ENCODE data around the gene SCCPDH.

DNA sequence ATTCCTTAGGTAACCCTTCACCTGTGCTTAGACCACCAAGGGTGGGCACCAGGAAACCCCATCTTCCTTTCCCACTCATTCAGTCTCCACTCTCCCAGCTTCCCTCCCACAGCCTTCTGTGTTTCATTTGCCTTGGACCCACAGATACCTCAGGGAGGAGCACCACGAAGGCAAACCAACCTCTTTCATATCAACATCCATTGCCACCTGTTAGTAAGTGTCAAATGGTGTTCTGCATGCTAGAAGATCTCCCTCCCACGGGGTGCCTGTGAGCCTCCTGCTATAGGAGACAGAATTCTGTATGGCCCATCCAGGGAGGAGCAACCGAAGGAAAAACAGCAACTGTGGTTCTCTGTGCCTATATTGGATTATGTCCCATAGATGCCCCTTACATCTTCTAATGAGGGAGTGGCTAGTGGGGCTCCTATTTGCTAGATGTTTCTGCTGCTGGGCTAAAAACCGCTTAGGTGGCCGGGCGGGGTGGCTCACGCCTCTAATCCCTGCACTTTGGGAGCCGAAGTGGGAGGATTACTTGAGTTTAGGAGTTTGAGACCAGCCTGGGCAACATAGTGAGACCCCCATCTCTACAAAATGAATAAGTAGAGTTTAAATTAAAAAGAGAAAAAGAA lies 25.6 kb upstream of the SCCPDH start:
- TF ChIP-seq, protein P1, sequence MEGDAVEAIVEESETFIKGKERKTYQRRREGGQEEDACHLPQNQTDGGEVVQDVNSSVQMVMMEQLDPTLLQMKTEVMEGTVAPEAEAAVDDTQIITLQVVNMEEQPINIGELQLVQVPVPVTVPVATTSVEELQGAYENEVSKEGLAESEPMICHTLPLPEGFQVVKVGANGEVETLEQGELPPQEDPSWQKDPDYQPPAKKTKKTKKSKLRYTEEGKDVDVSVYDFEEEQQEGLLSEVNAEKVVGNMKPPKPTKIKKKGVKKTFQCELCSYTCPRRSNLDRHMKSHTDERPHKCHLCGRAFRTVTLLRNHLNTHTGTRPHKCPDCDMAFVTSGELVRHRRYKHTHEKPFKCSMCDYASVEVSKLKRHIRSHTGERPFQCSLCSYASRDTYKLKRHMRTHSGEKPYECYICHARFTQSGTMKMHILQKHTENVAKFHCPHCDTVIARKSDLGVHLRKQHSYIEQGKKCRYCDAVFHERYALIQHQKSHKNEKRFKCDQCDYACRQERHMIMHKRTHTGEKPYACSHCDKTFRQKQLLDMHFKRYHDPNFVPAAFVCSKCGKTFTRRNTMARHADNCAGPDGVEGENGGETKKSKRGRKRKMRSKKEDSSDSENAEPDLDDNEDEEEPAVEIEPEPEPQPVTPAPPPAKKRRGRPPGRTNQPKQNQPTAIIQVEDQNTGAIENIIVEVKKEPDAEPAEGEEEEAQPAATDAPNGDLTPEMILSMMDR (IDR thresholded peaks at IDR 0.05; ENCODE audit: insufficient read depth, low read length): no peak
- TF ChIP-seq, protein P2, sequence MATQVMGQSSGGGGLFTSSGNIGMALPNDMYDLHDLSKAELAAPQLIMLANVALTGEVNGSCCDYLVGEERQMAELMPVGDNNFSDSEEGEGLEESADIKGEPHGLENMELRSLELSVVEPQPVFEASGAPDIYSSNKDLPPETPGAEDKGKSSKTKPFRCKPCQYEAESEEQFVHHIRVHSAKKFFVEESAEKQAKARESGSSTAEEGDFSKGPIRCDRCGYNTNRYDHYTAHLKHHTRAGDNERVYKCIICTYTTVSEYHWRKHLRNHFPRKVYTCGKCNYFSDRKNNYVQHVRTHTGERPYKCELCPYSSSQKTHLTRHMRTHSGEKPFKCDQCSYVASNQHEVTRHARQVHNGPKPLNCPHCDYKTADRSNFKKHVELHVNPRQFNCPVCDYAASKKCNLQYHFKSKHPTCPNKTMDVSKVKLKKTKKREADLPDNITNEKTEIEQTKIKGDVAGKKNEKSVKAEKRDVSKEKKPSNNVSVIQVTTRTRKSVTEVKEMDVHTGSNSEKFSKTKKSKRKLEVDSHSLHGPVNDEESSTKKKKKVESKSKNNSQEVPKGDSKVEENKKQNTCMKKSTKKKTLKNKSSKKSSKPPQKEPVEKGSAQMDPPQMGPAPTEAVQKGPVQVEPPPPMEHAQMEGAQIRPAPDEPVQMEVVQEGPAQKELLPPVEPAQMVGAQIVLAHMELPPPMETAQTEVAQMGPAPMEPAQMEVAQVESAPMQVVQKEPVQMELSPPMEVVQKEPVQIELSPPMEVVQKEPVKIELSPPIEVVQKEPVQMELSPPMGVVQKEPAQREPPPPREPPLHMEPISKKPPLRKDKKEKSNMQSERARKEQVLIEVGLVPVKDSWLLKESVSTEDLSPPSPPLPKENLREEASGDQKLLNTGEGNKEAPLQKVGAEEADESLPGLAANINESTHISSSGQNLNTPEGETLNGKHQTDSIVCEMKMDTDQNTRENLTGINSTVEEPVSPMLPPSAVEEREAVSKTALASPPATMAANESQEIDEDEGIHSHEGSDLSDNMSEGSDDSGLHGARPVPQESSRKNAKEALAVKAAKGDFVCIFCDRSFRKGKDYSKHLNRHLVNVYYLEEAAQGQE (IDR thresholded peaks at IDR 0.05; ENCODE audit: insufficient replicate concordance, low read depth): no peak

Measured in HL-60 (cell line).